HG03439 (cell line): ENCODE measurements around the gene ISX.
"Not testable (repeated sequence)": the region's sequence is repeated elsewhere in the genome, so short reads cannot be mapped to it uniquely, and the experiment has no call there.

Experiments used
- ATAC-seq: cut with Tn5 transposase; IDR thresholded peaks from one replicate; pipeline ENCODE4 v1.9.1; 2021; ENCODE audit warnings: mild to moderate bottlenecking, moderate library complexity; ENCODE audit not compliant: unreplicated experiment

Gene ISX

GRCh38 chr22:35065796-35066218 lies at the start of gene ISX:
TSS of gene ISX (plus strand) at chr22:35066158. CDS start at chr22:35067088, 930 bp downstream.
- no peak for ATAC-seq

GRCh38 chr22:35016909-35017308 lies 49.0 kb upstream of the ISX start:
- ATAC-seq: no peak

GRCh38 chr22:35018995-35019394 lies 47.0 kb upstream of the ISX start:
- ATAC-seq: no peak

- no peak for ATAC-seq
These were observed 45.4 kb upstream of the ISX start for GRCh38 chr22:35020517-35020916.

- ATAC-seq: no peak
These were observed 44.8 kb upstream of the ISX start for GRCh38 chr22:35021161-35021560.

GRCh38 chr22:35022291-35022690 lies 43.7 kb upstream of the ISX start:
- ATAC-seq: no peak

- ATAC-seq: peak; percentile 53
These were observed 42.1 kb upstream of the ISX start for GRCh38 chr22:35023692-35024363.

- ATAC-seq: no peak
These were observed 41.6 kb upstream of the ISX start for GRCh38 chr22:35024364-35024692.

GRCh38 chr22:35030112-35030511 lies 35.8 kb upstream of the ISX start:
- not testable (repeated sequence) for ATAC-seq

GRCh38 chr22:35032571-35032970 lies 33.4 kb upstream of the ISX start:
- no peak for ATAC-seq

- ATAC-seq: no peak
These were observed 32.2 kb upstream of the ISX start for GRCh38 chr22:35033635-35034296.

- no peak for ATAC-seq
These were observed 31.0 kb upstream of the ISX start for GRCh38 chr22:35034963-35035362.

GRCh38 chr22:35037089-35037488 lies 28.9 kb upstream of the ISX start:
- no peak for ATAC-seq

GRCh38 chr22:35039625-35040024 lies 26.3 kb upstream of the ISX start:
- no peak for ATAC-seq

- ATAC-seq: no peak
These were observed 22.6 kb upstream of the ISX start for GRCh38 chr22:35043252-35043933.

GRCh38 chr22:35043934-35044319 lies 22.0 kb upstream of the ISX start:
- no peak for ATAC-seq

GRCh38 chr22:35044607-35045390 lies 21.2 kb upstream of the ISX start:
- ATAC-seq: no peak

GRCh38 chr22:35045451-35045850 lies 20.5 kb upstream of the ISX start:
- ATAC-seq: no peak

- no peak for ATAC-seq
These were observed 19.1 kb upstream of the ISX start for GRCh38 chr22:35046744-35047462.

GRCh38 chr22:35050038-35050437 lies 15.9 kb upstream of the ISX start:
- not testable (repeated sequence) for ATAC-seq
